NCI-H345 (cell line): ENCODE results near the gene MYO1D.

Experiments
- DNase-seq: peaks from one replicate; lab custom pipeline; 2025; lab: John Stamatoyannopoulos, UW

Gene MYO1D

DNA sequence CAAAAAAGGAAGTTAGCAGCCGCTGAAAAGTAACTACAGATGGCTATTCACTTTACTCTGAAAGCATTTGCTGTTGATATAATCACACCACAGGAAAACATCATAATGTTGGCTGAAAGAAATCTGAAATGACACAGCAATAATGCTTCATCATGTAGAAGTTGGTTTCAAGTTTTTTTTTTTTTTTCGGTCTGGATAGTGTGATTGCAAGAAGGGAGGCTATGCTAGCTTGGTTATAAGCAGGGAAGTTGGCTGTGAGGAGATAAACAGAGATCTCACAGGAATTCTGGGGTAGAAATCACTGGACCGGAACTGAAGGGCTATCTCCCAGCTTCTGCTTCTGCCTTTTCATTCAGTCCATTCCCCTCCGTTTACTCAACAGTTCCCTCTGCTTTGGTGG, 57.9 kb downstream of the MYO1D start:
- DNase-seq: no peak

DNA sequence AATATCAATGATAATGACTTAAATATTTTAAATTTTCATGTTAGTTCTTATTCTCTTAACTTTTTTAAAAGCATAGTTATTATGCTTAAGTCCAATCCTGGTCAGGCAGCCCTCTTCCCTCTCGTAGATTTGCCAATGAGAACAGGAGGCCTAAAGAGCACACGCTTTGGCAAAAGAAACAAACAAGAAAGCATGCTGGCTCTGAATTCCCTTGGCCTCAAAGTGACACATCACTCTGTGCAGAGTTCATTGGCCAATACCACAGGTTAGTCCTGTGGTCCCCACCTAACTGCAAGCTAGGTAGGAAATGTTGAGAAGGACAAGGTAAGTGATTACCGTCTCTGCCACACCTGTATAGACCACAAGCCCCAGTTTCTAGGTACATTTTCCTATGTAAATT, 61.5 kb downstream of the MYO1D start:
- DNase-seq: no peak

DNA sequence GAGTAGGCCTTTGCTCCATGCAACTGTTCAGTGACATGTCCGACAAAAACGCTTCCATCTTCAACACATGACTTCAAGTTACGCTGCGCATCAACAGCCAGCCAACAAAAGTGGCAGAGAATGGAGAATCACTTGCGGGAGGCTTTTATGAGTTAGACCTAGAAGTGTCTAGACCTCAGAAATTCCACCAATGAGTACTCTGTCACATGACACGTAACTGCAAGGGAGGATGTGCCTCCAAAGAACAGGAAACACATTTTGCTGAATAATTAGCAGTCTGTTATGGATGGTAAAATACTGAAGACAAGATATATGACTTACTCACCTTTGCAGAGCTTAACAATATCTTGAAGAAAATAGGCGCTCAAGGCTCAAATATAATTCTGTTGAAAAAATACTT, 62.1 kb downstream of the MYO1D start:
- DNase-seq: no peak

DNA sequence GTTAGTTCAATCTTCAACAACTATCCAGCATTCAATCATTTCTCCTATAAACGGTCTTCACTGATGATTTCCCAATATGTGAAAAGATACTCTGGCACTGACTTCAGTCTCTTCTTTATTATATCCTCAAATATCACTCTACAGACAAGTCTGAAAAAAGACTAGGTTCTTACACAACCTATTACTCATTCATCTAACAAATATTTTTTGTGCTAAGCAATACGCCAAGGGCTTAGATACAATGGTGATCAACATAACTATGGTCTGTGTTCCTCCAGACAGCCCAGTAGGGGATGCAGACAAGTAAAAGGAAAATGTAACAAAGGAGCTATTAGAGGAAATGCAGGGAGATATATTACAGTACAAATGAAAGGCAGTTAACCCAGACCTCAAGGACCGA, 63.9 kb downstream of the MYO1D start:
- no peak for DNase-seq

DNA sequence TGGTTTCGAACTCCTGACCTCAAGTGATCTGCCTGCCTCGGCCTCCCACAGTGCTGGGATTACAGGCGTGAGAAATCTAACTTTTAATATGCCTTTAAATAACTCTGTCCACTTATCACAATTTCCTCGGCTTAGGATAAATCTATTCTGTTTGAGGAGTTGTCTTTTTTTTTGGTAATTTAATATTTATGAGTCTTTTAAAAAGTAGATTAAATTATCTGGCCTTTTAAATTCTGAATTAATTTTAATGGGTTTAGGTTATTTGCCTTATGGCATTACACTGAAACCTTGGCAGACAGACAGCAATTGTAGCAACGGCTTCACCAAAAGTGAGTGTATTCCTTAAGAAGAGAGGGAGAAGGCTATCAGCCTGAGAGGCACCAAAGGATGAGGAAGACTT, 66.2 kb downstream of the MYO1D start:
- DNase-seq: no peak

DNA sequence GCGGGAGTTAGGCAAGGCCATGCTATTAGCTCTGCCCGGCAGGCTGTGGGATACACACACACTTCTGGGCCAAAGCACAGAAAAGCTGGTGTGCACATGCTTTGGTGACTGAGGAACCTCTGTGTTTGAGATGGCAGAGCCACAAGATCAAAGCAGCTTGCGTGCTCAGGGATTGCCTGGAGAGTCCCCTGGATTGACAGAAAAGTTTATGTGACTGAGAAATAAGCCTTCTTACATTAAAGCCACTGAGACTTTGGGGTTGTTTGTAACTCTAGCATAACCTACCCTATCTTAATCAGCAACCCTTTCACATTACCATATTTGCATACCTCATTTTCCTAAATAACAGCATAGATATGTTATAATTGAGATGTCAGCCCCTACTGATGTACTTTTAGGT, 69.3 kb downstream of the MYO1D start:
- DNase-seq: no peak

DNA sequence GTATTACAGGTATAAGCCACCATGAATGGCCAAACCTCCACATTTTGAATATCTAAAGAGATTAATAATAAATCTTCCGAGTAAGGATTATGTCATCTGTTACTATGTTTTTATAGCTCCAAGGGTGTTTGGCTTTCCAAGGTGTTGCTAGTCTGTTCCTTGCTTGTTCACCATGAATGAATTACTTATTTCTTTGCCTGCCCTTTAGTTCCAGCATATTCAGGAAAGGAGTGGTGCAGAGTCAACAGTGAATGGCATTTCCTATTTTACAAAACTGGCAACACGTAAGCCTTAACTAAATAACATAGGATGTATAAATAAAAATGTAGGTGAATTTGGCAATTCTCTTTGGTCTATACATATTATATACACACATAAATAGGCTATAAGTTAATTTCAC, 70.3 kb downstream of the MYO1D start:
- no peak for DNase-seq

DNA sequence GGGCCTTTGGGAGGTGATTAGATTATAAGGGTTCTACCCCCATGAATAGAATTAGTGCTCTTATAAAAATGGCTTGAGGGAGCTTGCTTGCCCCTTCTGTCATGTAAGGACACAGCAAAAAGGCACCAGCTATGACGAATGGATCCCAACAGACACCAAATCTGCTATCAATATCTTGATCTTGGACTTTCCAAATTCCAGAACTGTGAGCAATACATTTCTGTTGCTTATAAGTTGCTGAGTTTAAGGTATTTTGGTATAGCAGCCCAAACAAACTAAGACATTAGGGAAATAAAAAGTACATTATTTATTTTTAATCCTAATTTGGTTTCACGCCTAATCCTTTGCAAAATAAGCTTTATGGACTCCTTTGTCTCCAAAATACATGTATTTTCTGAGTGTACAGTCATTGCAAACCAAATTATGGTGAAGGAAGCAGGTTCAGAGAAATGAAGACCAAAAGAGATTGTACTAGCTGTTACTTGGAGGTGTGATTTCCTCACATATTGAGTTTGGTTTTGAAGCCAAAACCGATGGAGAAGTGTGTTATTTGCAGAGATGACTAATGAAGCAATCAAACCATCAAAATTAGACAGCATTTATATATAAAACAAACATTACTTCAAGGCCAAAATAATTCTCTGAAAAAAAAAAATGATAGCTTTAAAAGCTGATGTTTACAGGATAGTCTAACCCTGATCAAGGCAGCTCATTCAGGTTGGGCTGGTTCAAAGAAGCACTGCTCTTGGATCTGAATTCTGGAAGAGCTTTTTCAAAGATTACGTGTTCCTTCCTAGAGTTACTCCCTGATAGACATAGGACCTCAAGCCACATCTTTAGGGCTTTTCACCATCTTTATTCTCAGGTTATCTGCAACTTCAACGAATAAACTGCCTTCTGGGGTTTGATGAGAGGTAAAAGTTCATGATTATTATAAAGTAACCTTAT, 71.6 kb downstream of the MYO1D start:
- no peak for DNase-seq

DNA sequence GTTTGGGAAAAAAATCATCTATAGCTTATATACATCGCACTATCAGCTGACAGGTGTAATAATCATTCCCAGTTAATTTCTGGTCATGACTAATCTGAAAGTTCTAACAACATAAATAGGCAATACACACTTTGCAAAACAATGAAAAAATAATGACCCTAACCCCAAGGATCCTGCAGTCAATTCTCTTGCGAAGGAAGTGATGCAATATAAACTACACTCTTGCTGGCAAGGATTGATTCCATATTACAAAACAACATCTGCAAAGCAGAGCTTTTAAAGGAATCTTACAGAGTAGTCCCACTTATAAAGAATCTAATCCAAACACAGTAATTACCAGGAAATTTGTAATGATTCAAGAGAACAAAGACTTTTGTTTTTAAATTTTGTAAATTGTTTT, 73.4 kb downstream of the MYO1D start:
- no peak for DNase-seq

DNA sequence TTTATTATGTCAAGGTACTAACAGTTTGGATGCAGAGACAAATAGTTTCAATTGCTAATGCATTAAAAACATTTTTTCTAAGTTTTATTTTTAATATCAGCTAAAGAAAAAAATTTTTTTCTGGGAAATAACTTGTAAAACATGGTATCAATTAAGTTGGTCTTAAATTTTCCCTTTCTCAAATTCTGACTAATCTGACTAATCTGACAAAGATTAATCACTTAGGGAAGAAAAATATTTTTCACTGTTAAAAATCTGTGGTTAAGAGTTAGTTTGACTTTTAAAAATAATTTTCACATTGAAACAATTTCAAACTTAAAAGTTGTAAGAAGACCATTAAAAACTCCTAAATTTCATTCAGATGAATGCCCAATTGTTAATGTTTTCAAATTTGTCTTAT, 74.6 kb downstream of the MYO1D start:
- no peak for DNase-seq

DNA sequence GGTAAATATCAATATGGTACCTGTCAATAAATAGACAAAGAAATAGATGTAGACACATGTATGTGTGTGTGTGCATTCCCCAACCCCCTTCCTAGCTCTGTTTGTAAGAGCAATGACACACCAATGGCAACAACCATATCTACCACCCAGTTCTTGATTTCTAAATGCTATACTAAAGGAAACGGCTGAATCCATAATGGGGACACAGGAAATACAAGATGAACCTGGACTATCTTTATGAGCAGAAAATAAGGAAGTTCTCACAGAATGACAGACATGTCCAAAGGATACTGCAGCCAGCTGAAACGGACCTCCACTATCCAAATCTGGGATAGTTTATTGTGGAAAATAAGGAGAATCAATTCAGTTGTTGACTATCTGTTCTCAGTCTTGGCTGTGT, 75.3 kb downstream of the MYO1D start:
- DNase-seq: no peak

DNA sequence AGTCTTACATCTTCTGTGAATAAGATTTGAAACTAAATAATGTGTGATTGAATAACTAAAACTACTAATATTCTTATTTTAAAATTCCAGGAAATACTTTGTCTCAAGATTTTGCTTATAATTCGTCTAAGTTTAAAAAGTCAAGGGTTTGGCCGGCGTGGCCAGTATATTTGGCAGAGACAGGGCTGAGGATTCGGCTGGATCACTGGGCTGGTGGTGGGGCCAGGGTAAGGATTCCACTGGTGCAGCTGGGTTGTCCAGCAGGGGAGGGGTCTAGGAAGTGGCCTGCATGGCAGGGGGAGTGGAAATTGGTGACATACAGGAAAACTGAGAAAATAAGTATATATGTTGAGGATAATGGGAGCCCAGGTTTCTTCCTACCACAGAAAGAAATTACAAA, 75.7 kb downstream of the MYO1D start:
- no peak for DNase-seq

DNA sequence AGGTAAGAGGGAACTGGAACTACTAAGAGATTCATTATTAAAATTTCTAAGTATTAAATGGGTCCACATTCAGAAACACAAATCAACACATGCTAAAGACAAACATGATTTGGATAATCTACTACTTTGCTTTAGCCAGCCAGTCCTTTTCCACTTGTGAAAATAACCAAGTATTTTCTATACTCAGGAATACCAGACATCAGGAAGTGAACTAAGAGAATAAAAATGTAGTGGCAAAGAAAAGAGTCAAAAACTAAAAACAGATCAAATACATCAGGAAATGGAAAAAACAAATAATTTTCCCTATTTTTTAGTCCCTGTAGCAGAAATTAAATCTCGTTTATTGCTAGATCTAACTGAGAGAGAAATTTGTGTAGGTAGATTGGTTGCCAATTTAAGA, 78.0 kb downstream of the MYO1D start:
- no peak for DNase-seq

DNA sequence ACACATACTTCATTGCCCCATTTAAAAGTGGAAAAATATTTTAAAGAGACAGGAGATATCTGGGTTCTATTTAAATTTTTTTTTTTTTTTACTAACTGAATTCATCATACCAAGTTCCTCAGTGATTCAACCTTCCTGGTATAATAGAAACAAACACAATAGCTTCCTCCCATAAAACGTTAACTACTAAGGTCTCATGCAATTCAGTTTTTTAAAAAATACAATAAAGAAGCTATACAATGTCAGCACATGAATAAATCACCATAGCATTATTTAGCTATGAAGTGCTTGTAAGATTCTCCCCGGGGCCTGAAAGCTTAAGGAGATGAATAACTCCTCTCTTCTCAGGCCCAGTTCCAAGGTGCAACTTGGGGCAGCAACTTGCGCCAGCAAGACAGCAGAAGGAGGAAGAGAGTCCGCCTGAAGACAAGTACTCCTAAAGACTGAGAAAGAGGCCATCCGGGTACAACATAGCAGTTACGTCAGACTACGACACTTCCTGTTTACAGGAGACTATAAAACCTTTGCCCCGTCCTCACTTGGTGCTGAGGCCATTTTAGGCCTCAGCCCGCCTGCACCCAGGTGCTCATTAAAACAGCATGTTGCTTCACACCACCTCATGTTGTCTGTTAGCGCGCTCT, 81.5 kb downstream of the MYO1D start:
- no peak for DNase-seq

DNA sequence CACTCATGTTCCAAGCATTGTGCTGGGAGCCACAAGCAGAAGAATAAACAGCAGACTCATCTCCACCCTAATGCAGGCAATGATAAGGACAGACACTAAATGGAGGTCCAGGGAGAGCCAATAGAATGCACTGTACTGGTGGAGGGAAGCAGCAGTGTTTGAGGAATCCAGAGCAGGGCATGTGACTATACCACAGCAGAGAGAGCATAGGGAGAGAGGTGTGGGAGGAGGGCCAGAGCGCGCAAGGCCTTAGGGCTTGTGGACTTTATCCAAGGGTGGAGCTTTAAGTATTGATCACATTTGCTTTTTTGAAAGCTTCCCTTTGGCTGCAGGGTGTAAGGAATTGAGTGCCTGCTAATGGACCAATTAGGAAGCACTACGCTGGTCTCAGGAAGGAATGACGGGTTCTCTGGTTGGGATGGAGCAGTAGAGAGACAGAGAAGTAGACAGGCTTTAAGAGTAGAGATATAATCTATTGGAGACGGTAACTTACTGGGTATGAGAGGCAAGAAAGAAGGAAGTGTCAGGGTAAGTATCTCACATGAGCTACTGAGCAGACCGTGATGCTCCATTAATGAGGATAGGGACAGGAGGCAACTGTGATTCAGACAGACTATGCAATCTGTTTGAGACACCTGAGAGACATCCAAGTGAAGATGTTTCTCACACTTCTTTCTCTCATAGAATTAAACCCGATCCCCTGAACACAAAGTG, 82.2 kb downstream of the MYO1D start:
- DNase-seq: no peak

DNA sequence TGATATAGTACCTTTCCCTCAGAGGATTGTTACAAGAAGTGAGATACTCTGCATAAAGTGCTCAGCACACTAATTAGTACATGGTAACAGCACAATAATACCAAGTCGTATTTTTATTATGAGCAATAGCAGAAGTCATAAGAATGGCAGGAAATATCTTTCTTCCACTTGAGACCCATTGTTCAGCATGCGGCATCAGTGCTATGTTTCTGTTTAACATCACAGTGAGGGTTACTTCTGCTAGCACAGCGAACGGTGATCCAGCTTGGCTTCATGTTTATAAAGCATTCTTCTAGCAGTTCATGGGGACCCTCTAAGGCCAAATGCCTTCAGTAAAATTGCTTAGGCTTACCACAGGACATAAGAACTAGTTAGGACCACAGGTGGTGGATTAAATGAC, 83.1 kb downstream of the MYO1D start:
- no peak for DNase-seq

DNA sequence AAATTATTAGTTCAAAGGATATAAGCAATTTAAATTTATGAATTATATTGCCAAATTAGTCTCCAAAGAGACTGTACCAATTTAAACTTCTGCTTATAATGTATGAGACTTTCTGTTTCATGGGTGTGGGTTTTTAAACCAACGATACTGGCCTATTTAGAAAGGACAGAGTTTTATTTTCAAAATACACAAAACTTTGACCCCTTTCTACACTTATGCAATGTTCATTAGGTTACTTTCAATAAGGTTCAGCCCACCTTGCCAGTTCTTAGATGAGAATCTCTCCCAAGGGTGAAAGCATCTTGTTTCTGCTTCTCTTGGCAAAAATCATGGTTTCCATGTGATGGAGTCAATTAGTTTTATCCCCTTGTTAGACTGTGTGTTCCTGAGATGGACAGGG, 84.7 kb downstream of the MYO1D start:
- no peak for DNase-seq

DNA sequence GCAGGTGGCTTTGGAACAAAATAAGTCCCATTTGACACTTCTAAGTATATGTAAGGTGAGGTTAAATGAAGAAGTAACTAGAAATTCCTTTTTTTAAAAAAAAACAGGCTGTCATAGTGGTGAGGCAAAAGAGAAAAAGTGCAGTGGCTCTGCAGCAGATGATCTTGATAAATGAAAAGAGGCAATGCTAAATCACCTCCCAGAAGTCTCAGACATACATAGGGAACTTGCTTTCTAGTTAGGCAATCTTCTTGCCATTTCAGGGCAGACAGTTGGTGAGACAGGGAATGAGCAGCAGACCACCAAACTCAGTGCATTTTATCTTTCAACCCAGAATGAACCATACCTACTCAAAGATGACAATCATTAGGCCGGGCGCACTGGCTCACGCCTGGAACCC, 90.8 kb downstream of the MYO1D start:
- DNase-seq: no peak

DNA sequence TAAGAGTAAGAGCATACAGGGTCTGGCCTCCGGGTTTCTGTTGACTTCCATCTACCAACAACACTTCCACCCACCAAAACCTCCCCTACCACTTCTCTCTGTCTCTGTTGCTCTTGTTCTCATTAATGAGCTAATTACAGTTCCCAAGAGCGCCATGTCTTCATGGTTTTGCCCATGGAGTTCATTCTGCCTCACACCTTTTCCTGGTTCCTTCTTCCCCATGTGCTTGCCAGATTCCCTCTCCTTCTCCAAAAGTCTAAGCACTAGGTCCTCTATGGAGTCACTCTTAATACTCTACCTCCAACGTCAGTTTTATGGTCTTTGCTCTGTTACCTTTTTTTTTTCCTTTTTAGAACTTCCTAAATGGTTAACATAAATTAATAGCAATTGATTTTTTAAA, 92.8 kb downstream of the MYO1D start:
- DNase-seq: no peak

DNA sequence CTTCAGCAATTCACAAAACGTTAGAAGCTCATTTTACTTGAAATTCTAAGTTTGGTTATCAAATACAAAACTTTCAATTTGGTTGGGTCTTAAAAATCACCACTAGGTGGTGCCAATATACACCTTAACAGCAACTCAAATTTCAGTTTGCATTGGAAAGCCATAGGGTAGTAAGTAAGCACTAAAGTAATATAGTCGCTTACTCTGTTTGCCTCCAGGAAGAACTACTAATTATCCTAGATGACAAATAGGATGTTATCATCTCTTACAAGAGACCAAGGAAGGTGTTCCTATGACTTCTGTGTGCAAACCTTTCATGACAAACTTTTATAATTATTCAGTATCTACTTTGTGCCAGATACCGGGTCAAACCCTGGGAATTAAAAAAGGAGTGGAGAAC, 93.3 kb downstream of the MYO1D start:
- DNase-seq: peak; percentile 67

DNA sequence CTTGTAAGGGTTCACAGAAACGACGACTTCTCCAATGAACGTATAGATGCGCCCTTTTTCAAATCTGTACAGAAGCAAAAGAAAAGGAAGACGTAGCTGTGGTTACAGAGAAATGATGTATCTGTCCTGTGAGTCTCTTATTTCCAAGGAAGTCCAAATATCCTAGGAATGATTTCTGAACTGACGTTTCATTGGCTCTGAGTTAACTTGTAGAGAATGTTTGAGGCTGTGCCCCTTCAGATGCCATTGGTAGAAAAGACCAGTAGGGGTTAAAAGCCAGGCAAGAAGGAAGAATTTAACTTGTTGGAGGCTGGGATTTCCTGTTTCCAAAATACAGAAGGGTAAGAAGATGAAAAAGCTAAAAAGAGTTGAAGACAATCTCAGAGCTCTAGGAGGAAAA, 96.2 kb downstream of the MYO1D start:
- no peak for DNase-seq

DNA sequence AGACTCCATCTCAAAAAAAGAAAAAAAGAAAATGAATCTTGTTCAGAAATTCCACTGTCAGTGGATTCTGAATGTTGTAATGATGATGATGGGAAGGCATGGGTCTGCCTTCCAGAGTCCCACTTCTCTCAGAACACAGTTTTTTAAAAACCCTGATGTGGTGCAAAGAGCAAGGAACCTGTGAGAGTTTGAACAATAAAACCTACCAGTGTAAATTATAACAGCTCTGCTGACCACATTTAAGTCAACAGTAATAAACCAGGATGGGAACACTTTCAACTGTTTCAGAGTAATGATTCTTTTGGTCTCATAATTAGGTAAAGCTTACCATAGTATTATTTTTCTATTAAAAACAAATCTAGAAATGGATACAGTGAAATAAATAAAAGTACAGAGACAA, 99.0 kb downstream of the MYO1D start:
- no peak for DNase-seq

DNA sequence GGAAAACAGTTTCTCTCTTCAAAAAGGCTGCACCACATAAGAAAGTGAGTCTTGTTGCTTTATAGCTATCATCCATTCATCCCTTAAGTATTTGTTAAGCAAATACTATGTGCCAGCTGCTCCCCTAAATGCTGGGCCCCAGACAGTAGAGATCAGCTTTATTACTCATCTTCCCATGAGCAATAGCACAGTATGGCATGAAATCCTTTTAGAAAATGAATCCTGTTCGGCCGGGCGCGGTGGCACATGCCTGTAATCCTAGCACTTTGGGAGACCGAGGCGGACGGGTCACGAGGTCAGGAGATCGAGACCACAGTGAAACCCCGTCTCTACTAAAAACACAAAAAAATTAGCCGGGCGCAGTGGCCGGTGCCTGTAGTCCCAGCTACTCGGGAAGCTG, 99.5 kb downstream of the MYO1D start:
- no peak for DNase-seq
